ENCODE results near the gene DSCAML1.

The DSCAML1 gene

DNA sequence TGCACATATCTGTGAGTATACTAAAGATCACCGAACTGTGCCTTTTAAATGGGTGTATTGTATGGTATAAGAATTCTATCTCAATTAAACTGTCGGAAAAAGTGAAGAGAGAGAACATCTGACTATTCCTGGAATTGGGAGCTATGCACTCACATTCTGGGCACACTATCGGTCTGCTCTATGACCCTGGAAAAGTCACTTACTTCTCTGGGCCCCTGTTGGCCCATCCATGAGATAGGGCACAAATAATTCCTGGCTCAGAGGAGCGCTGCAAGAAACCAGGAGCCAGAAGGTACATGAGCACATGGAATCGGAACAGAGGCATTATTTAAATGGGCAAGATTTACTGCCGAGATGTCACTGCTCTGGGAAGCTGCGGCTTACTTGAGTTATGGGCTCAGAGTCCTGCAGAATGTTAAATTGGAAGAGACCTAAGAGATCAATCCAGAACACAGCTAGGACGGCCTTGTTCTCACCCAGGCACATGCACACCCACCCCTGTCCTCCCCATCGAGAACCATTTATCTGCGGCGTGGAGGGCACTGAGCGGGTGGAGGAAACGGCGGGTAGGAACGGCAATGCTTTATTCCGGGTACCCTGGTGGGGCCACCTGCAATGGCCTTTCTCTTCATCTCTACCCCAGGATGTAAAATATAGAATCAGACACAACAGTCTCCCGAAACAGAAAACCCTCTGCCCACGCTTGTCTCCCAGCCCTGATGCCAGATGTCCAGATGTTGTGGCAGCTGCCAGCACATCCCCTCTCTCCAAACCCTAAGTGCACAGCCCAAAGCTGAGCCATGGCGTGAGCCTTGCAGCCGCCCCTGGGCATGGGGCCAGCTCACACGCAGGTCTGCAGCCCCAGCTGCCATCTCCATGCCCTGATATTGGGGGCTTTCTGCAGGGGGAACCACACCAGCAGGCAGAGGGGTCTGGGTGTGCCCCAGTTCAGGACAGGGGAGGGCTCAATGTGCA is 142.4 kb downstream of the DSCAML1 start:
- no peak for DNase-seq

GRCh38 chr11:117652521-117652920 is 144.5 kb downstream of the DSCAML1 start:
- DNase-seq = no peak

DNA sequence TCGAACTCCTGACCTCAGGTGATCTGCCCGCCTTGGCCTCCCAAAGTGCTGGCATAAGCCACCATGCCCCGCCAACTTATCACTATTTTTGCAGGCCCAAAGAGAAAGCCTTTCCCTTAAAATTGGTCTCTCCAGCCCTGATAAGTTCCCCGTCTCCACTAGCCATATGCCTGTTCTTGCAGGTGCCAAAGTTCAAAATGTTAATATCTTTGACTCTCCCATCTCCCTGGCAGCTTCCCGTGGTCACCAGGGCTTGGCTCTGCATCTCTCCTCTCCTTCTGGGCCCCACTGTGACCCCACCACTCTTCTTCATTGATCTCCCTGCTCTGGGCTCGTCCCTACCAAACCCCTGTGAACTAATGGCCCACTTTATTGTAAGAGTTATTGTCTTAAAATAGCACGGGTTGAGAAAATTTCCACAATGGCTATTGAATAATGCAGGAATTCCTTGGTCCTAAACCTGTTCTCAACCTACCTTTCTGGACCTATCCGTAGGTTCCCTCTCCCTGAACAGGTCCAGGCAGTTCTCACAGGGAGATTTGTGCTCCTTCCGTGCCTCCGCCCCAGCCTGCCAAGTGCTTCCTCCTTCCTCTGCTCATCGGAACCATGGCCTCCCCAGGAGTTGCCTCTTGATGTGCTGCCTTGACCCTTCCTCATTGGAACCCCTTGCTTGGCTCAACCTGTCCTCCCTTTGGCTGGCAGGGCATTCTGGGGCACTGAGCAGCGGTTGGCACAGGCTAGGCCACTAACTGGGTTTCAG is 147.5 kb downstream of the DSCAML1 start:
- no peak for DNase-seq

GRCh38 chr11:117647872-117648271 is 149.1 kb downstream of the DSCAML1 start:
- no peak for DNase-seq

DNA sequence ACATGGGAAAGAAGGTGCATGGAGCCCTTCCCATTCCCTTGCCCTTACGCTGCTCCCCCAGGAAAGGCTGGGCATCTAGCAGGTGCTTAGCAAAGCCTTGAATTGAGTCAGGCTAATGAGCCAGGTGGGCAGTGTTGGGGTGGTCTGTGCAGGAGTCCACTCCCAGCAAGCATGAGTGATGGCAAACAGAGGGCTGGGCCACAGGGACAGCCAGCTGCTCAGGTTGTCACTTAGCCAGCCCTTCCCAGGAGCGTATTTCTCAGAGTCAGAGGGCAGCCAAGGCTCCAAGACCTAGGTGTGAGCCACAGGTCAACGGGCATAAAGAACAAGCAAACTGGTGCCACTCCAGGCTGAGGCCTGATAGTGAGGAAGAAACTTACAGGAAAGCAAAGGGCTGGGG is 149.8 kb downstream of the DSCAML1 start:
- DNase-seq = no peak

DNA sequence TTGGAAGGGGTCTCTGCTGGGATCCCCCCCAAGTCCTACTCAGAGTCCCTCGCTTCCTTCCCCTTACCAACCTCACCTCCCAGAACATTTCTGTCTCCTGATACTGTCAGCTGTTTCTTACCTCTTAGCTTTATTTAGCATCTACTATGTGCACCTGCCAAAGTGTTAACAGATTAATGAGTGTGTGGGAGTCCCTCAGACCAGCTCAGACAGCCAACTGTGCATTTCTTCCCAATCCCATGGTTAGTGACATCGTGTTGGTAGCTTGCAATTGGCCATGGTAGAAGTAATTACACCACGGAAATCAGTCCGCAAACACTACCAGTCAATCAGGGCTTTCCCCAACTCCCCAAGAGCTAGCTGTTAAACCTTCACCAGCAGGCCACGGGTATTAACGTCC is 150.6 kb downstream of the DSCAML1 start:
- no peak for DNase-seq

DNA sequence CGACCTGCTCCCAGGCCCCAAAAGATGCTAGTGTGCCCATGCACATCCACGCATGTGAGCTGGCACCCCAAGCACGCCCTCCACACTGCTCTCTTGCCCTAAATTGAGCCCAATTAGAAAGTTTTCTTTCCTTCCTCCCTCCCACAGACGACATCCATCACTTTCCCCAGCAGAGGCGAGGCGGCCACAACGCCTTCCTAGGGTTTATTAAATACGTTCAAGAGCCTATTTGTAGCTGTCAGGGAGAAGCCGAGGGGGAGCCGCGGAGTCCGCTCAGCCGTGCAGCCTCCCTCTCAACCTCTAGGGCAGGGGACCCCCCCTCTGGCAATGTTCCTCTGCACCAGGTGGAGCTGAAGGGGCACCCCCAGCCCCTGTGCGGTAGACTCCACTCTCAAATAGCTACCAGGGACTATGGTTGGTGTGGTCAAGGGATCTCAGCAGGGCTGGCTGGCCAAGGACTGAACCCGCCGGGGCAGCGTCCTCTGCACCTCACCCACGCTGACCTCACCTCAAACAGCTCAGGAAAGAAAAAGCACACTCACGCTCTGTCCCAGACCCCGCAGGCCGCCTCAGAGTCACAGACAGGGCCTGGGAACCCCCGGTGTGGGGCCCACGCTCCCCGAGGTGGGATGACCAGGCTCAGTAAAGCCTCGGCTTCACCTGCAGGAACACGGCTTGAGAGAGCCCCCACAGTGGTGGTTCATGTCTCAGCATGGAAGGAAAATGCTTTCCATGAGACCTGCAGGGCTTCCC is 152.4 kb downstream of the DSCAML1 start:
- no peak for DNase-seq

DNA sequence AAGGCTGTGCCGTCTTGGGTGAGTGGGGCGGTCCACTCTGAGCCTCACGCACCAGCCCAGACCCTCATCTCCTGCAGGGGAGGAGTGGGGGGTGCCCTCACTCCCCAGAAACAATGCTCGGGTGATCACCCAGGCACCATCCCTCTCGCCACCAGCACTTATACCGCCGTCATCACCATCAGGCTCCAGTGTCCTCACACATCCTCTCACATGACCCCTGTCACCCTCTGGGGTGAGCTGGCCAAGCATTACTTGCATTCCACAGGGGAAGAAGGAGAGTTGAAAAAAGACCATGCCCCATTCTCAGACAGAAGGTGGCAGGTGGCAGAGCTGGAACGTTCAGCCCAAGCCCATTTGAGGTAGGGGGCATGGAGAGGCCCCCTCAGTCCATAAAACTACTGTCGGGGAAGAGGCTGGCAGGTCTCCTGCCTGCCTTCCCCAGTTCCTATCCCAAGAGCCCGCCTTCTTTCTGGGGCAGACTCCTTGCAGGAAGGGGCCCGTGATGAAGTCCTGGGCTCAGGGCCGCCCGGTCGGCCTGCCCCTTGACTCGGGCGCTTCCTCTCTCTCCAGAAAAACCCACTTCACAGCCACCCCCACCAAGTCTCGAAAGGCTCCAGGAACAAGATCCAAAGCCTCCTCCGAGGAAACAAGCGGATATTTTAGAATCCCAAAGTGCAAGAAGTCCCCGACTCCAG is 153.3 kb downstream of the DSCAML1 start:
- no peak for DNase-seq

- no peak for DNase-seq
These were observed 154.2 kb downstream of the DSCAML1 start for GRCh38 chr11:117642835-117643234.

DNA sequence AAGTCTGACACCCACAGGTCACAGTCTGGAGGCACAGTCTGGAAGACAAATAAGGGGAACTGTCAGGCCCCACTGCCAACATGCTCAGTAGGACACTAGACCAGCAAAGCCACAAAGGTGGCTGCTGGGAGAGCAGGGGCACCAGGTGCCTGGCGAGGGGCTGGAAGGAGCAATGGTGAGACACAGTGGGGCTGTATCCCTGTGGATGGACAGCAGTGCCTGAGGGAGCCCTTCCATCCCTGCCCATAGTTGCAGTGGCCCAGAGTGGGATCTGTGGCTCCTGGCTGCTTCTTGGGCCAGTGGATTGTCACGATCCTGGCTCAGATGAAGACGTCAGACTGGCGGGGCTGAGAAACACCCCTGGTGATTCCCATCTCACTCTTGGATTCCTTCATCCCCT is 154.6 kb downstream of the DSCAML1 start:
- no peak for DNase-seq

DNA sequence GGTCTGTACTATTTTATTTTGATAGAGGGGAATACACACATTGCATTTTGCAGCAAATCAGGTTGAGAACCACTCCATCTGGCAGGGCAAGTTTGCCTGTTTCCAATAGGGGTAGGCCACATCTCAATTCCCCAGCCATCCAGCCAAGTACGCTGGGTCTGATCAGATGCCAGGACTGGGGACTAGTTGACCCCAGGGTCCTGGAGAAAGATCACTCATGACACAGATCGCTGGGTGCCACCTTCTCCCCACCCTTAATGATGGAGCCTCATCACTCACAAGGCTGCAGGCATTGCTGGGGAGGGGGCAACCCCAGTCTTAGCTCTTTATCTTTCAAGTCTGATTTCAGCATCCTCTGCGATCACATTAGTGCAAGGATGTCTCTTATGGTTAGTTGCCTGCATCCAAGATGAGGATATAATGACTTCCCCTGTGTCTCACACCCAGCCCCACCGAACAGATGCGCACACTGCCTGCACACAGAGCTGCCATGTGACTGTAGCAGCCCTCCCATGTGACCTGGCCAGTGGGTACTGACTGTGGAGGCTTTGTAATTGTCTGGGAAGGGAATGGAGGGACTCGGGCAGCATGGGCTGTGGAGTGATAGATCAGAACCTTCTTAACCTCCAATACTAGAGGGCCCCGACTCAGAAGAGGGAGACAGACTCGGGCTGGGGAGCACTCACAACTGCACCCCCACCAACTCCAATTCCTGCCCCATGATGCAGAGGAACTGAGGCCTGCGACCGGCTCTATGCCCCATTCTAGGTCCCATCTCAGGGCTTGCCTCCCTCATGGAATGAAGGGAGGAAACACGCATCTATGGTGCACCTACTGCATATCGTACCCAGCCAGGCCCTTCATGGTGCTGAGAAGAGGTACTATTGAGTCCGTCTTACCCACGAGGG is 155.8 kb downstream of the DSCAML1 start:
- no peak for DNase-seq

DNA sequence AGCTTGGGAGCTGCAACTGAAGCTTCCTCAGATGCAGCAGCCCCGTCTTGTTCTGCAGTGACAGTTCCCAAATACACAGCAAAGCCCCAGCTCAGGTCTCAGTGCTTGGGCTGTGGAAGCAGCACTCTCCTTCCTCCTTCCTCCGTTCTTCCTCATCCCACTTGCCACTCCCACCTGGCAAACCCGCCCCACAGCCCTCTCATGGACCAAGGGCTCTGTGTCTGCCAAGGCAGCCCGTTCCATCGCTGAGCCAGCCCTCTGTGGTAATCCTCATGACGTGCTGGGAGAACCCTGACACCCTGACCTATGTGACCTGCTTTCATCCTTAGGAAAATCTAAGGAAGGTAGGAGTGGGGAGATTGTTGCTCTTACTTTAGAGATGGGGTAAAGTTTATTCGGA is 157.0 kb downstream of the DSCAML1 start:
- no peak for DNase-seq

DNA sequence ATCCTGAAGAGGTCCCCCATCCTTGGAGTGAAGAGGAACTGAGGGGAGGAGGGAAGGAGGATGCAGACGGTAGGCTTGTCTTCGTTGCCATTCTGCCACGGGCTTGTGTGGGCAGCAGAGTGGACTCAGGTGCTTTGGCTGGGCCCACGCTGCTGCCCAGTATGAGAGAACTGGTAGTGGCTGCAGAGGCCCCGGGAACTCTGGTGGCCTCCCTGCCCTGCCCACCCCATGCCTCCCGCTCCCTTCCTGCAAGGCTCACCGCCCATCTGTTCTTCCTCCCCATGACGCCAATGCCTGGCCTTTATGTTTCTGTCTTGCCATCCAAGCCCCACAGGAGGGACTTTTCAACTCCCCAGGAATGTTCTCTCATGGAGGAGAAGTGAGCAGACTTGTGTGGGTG is 157.4 kb downstream of the DSCAML1 start:
- no peak for DNase-seq

DNA sequence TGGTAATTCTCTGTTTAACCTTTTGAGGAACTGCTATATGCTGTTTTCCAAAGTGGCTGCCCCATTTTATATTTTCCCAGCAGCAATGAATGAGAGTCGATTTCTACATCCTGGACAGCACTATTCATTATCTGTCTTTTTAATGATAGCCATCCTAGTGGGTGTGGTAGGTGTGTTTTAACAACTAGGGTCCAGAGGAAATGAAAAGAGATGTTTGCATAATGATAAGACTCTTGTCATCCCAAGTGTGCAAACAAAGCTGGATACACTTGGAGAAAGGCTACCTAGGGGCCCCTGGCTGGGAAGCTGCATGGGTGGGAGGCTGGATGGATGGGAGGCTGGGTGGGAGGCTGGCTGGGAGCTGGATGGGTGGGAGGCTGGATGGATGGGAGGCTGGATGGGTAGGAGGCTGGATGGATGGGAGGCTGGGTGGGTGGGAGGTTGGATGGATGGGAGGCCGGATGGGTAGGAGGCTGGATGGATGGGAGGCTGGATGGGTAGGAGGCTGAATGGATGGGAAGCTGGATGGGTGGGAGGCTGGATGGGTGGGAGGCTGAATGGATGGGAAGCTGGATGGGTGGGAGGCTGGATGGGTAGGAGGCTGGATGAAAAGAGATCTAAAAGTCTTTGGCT is 158.0 kb downstream of the DSCAML1 start:
- no peak for DNase-seq

DNA sequence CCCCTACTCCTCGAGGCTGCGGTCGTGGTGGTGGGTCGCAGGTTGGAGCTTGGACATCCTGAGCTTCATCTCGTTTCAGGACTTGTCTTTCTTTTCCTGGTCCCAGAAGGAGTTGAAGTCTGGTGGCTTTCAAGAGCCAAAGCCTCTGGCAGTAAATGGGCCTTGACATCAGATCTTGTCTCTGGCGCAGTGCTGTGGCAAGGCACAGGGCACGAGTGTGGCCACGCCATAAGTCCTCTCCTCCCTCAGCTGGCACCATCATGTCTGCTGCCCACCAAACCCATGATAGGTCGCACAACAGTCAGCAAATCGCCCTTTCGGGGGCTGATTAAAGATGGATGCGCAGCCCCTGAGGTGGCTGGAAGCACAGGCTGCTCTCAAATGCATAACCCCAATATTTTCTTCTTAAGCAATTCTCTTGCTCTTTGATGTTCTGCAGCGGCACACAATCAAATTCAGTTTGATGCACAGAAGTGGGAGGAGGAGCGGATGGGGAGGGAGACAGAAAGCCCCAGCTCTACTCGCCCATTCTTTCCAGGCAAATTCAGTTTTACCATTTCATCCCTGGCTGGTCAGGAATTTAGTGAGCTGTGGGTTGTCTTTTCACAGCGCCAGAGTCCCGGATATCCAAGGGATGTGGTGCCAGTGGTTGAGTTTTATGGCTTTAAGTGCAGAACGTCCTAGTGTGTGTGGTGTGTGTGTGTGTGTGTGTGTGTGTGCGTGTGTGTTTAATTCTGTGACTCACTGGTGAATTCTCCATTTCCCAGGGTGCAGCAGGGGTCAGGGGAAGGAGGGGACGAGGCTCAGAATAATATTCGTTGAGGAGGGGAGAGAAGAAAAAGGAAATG is 162.0 kb downstream of the DSCAML1 start:
- DNase-seq = no peak

- DNase-seq = no peak
These were observed 162.8 kb downstream of the DSCAML1 start for GRCh38 chr11:117633976-117634755.

GRCh38 chr11:117633186-117633754 is 163.7 kb downstream of the DSCAML1 start:
- no peak for DNase-seq

DNA sequence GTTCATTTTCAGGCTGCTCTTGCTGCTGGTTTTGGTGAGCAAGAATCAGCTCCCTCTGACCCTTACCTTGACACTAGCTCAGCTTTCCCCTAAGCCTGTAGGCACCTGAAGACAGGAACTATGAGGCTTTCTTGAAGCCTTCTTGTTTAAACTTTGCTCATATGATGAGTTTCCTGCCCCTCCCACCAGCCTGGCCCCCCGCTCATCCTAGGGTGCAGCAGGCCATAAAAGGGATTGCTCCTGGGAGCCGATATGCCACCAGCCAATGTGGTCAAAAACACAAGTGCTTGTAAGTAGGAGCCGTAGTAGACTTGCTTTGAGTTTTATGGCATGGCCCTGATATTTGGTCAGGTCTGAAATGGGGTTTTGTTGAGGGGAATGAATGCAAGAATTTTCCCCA is 164.7 kb downstream of the DSCAML1 start:
- no peak for DNase-seq

Measured in activated CD4-positive, CD25-positive, alpha-beta regulatory T cell (primary cell).